ENCODE data around the gene MYO15A.
A peak's percentile ranks its signal among the peaks of the same experiment; 100 is the strongest.
"Not testable (repeated sequence)": the region's sequence is repeated elsewhere in the genome, so short reads cannot be mapped to it uniquely, and the experiment has no call there.

The MYO15A gene

DNA sequence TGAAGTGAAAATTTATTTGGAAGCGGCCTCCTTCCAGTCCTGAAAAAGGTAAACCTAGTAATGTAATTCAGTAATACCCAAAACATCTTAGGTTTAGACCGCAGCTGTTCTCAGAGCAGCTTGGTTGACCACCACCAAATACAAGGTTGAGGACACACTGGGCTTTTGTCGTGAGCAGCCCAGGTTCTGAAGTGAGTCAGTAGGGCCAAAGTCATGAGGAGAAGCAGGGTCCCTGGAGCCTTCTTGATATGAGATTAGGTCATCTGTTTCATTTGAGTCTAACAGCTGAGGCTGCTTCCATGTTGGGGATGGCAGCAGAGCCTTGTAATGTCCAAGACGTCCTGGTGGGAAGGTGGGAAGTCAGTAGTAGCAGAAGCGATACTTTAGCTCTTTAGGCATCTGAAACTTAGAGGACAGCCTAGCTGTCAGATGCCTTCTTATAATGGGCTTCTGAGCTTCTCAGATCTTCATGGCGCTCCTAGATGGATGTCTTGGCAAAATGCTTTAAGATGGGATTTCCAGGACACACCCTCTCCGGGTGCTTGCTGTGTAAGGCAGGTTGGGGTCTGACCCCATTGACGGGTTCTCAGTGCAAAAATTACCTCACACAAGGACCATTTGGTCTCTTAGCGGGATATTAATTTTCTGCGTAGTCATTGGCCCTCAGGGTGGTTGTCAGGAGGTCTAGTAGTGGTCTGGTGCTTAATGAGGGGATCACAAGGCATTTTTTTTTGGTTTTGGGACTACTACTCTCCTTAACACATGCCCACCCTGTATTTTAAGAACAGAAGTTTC lies 77.5 kb downstream of the MYO15A start:
- DNase-seq: no peak

DNA sequence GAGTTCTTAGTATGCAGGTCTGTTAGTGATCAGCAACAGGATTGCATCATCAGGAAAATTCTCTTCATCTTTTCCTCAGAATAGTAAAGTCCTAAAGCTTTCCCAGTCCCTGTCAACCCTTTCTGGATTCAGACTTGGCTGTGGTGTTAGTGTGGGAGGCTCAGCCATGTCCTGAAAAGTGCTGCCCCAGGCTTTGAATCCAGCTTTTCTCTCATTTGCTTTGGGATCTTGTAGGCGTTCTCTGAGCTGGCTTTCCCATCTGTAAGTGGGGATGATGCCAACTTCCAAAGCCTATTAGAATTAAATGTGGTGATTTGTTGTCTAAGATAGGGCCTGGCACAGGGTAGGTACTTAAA lies 78.0 kb downstream of the MYO15A start:
- DNase-seq: no peak

DNA sequence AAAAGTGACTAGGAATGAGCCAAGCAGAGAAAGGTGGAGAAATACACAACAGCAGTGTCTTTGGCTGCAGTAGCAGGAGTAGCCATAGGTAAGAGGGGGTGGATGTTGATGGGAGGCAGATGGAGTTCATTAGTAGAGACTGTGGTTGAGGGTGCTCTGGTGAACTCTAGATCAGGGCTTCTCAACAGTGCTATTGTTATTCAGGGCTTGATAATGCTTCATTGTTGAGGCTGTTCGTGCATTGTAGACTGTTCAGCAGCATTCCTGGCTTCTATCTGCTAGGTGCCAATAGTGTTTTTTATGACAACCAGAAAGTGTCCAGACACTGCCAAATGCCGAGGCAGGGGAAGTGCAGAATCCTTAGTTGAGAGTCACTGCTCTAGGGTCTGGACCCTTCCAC lies 78.7 kb downstream of the MYO15A start:
- DNase-seq: no peak

DNA sequence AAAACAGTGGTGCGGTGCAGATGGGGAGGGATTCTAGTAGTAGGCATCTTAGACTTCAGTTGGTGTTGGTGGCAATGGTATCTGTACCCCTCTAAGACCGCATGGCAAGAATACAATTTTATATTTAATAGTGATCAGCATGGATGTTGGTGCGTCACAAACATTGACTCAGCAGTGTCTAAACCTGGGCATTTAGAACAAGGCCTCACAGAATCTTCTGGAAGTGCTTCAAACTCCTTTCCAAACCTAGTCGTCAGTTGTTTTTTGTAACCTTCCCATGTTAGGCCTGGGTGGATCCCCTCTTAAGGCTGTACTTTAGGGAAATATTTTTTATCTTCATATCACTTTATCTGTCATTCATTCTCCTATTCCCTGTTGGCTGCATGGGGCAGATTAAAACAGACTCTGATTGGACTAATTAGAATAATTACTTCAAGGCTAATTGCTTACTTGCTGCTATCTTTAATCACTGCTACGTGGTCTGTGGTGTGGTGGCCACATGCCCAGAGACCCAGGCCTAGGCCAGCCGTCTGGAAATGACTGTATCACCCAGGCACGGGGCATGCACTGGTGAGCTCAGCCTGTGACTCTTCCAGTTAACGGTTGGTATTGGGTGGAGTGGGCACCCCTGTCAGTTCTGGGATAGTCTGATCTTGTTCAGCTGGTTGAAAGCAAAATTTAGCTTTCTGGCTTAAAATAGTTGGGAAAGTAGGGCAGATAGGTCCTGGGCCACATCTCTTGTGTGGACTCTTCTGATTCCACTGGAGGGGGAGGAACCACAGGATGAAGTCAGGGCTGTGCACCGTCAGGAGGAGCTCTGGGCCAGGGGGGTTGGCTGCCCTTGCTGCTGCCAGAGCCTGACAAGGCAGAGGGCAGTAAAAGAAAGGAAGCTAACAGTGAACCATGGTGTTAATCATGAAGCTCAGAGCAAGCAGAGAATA lies 79.5 kb downstream of the MYO15A start:
- DNase-seq: no peak

DNA sequence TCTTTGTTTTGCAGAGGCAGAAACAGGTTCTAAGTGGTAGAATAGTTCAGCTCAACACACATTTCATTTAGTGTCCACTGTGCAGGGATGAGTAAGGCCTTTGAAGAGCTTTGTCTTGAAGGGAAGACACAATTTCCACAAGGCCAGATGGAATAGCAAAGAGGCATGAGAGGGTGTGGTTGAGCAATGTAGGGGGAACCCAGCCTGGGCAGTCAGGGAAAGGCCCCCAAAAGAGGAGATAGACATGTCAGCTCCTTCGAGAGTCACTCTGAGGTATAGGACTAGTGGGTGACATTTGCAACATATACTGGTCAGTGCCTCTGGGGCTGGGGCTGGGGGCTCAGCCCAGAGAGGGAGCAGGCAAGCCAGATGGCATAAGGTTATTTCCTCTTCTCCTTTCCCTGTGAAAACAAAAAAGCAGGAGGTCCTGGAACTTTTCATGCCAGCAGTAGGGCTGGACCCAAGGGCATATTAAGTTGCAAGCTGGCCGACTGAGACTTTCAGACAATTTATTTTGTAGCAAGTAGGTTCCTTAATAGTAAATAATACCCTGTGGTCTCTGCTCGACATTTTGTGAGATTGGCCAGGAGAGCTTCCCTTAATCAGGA lies 82.2 kb downstream of the MYO15A start:
- DNase-seq: no peak

DNA sequence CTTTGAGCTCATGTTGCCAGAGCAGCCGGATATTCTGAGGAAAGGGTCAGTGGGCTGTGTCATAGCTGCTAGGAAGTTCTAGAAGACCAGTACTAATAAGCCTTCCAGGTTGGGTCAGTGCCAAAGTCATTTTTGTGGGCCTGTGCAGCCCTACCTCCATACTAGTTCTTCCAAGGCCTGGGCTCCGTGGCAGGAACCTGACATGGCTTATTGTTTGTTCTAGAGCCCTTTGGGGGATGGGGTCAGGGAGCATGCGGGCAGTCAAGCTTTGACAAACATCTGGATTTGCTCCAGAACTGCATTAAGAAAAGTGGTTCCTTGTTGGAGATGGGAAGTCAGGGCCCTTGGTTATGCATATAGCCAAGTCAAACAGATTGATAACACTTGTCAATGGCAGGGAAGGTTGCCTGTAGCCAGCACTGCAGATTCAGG lies 82.7 kb downstream of the MYO15A start:
- no peak for DNase-seq

DNA sequence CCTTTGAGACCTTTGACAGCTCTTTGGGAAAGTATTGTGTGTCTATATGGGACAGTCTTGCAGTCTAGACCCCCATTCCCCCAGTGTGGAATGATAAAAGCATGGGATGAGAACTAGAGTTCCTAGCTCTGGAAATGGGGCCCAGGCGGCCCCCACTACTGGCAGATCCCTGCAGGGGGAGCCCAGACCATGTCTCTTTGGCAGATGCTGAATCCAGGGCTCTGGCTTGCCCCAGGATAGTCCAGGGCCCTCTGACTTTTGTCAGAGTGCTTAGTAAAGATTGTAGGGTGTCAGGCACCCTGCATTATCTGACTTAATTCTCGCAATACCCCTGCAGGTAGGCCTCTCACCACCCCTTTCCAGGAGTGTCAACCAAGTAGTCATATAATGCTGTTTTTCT lies 83.4 kb downstream of the MYO15A start:
- DNase-seq: no peak

DNA sequence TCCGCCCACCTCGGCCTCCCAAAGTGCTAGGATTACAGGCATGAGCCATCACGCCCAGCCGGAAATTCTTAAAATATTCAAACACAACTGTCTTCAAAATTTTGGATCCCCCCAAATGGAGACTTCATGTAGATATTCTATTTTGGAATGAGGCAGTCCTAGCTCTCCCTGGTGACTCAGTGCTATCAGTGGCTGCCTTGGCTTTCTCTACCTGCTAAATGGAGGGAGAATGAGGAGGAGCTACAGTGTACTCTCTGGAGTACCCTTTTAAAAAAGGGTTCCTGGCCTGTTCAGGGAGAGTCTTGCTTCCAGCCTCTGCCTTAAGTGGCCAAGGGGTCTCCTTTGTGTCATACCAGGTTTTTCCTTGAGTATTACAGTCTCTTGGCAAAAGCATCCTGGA lies 85.8 kb downstream of the MYO15A start:
- DNase-seq: no peak

DNA sequence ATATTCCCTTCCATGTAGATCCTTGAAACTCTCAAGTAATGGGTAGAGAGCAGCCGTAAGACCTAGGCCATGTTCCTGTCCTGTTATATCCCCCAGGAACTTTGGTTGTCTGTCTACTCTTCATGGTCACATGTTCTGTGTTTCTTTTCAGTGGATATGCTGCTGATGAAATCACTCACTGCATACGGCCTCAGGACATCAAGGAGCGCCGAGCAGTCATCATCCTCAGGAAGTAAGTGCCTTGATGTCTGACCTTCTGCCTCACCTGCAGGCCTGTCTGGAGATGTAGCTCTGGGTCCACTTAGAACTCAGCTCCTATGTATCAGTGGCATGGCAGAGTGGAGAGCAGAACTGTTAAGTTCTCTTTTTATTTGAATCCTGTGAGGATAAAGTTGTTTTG lies 86.2 kb downstream of the MYO15A start:
- DNase-seq: no peak

DNA sequence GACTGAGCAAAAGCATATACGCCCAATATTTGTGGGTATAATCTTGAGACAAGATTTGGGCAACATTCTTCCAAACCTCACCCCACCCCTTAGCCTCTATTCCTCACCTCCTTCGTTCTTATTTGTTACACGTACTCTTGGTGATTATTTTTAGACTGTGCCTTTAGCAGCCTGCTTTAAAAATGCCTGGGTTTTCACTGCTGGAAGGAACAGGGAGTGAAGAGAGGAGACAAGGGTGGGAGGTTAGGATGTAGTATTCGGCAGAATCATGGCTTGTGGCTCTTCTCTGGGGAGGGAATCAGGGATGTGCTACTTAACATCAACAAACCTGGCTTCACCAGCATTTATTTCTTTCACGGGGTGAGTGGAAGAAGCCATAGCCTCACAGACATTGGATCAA lies 86.7 kb downstream of the MYO15A start:
- DNase-seq: no peak

DNA sequence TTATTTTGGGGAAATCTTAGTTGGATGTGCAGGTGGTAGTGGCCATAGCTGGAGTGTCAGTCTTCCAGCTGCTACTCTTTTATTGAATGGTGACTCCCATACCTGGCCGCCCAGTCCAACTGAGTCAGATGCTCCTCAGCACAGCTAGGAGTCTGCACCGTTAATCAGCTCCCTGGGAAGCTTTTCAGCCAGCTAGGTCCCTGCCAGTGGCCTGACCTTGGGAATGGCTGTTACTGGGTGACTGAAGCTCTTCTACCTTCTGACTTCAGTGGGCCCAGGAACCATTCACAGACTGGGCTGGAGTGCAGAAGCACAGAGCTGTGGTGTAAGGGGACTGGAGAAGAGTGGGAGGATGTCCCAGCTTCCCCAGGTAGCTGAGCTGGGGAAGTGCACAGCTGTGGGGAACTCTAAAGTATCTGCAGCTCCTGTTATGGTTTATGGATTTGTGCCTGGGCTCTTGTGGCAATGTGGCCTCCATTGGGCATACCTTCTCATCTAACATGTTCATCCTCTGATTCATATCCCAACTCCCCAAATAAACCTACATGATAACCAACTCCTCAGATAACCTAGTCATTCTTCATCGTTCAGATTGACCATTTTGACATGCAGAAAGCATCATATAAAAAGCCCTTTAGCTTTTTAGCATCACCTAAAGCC lies 89.1 kb downstream of the MYO15A start:
- DNase-seq: no peak

DNA sequence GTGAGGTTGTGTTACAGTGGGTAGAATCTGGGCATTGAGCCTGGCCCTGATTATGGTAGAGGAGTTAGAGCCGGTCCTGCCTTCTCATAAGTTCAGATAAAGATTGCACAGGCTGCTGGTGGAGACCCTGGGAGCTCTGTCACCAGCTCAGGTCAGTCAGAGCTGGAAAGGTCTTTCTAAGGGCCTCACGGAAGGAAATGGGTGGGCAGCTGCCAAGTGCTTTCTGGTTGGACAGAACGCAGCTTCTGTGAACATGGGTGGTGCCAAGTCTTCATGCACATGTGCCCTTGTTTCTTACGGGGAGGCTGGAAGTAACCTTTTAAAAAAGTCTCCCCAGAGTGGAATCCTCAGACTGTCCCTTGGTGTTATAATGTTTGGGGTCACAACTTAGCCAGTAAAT lies 90.0 kb downstream of the MYO15A start:
- DNase-seq: no peak

DNA sequence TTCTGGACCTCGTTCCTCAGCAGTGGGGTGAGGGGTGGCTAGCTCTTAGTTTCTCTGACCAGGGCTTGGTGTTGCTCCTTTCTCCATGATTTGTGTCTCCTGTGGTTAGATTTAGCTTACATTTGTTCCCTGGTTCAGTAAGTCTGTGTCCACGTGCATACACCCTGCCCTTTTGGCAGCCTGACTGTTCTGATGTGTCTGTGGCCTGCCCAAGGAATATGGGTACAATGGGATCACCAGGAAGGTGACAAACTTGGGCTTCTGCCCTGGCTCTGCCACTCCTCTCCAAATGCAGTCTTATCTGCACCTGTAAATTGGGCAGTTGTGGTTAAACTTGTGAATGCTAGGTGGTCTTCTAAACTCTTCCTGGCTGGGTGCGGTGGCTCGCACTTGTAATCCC lies 92.6 kb downstream of the MYO15A start:
- DNase-seq: no peak

DNA sequence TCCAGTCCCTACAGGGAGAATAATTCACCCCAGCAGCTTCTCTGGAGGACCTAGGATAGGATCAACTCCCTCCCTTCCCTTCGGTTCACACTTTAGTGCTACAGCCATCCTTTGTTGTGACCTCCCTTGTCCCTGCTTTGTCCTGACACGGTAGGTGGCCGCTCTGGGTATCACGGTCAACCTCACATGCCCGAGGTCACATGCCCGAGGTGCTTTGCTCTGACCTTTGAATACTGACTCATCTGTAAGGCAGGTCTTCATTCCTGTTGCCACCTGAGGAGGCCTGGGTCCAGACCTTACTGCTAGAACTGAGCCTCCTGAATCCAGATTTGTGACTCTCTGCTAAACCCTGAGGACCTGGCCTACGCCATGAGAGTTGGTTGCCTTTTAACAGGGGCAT lies 94.8 kb downstream of the MYO15A start:
- no peak for DNase-seq

DNA sequence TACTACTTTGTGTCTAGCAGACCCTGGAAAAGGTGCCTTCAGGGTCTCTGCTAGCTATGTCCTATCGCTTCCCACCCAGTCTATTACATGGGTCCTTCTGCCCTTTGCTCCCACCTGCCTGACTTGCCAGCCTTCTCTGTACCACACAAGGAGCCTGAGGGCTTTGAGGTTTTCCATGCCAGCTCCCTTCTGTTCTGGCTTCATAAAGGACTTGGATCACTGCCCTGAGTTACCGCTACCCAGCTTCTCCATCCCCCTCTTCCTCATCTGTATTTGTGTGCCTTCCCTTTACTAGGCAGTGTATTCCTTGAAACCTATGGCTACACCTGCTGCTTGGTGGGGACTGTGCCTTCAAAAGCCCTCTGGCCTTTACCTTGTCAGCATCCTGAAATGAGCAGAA lies 97.3 kb downstream of the MYO15A start:
- no peak for DNase-seq

DNA sequence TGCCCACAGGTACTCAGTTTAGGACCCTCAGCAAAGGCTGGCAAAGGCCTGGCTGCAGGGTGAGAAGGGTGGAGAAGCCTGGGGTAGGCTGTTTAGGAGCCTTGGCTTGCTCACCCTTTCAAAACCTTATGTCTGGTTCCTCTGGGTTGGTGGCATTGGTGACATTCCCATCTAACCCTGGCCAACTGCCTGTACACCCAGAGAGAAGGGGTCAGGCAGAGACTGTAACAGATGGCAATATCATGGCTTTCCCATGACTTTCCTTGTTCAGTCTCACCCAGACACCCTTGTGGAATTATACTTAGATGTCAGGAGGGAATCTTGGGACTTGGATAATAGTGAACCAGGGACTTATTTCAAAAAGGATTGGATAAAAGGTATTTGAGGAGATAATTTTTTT lies 98.4 kb downstream of the MYO15A start:
- no peak for DNase-seq

DNA sequence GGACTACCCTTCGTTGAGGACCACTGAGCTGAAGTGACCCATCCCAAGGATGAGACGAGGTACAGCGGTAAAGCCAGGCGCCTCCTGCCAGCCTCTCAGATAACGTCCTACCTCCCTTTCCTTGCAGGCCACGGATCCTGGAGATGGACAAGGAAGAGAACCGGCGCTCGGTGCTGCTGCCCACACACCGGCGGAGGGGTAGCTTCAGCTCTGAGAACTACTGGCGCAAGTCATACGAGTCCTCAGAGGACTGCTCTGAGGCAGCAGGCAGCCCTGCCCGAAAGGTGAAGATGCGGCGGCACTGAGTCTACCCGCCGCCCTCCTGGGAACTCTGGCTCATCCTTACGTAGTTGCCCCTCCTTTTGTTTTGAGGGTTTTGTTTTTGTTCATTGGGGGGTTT lies 99.5 kb downstream of the MYO15A start:
- no peak for DNase-seq

DNA sequence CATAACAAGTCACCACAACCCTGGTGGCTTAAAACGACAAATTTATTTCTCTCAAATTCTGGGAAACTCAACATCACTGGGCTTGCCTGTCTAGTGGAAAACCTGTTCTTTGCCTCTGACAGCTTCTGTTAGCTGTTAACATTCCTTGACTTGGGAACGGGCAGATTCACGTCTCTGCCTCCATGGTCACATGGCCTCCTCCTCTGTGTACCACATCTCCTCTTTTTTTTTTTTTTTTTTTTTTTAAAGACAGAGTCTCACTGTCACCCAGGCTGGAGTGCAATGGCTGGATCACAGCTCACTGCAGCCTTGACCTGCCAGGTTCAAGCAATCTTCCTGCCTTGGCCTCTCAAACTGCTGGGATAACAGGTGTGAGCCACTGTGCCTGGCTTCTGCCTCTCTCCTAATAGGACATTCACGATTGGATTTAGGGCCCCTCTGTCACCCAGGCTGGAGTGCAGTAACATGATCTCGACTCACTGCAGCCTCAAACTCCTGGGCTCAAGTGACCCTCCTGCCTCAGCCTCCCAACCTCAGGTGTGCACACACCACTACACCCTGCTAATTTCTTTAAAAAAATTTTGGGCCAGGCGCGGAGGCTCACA lies 105.2 kb downstream of the MYO15A start:
- no peak for DNase-seq

DNA sequence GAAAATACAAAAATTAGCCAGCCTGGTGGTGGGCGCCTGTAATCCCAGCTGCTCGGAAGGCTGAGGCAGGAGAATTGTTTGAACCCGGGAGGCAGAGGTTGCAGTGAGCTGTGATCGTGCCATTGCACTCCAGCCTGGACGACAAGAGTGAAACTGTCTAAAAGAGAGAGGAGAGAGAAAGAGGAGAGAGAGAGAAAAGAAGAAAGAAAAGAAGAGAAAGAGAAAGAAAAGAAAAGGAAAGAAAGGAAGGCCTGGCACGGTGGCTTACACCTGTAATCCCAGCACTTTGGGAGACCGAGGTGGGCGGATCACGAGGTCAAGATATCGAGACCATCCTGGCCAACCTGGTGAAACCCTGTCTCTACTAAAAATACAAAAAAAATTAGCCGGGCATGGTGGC lies 108.3 kb downstream of the MYO15A start:
- not testable (repeated sequence) for DNase-seq

DNA sequence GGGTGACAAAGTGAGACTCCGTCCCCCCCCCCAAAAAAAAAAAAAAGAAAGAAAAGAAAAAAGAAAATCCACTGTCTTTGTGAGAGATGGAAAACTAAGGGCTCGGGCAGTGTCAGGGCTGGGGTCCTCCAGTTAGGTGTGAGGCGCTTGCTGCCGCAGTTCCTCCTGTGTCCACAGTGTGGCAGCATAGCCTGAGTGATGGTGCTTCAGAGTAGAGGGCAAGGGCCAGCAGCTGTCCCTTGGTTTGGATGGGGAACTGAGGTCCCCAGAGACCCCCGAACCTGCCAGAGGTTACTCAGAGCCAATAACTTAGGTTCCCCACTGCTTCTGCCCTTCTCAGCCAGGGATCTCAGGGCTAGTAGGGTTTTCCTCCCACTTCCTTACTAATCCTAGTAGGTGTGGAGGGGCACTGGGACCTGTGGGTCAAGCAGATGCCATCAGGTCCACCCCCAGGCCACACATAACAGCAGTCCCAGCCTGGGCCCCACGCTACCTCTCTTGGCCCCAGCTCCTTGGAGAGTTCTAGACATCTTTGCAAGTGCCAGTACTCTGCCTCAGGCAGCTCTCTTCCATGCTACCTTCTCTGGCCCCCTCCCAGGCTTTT lies 109.0 kb downstream of the MYO15A start:
- peak; percentile 58 for DNase-seq

DNA sequence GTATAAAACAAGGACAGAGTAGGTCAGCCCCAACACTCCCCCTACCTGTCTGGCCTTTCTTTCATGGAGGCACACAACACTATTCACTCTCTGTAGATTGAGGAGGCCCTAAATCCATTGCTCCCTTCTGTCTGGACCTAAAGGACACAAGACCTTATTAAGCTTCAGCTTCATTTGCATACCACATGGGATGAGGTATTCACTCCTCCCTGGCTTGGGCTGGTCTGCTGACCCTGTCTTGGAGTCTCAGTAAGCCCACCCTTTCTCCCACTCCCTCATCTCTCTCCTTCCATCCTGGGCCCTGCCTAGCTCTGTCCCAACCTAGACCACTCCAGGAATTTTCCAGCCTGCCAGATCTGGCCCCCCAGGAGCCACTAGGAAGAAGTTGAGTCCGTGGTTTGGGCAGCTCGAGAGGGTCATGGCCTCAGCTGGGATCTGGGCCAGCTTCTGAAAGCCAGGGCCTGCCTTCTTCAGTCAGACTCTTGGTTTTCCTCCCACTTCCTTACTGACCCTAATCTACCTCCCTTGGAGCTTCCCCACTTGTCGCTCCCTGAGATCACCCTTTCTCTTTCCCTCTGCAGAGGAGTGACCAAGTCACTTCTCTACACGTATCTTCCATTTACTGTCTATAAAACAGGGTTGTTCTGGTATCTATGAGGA lies 110.3 kb downstream of the MYO15A start:
- DNase-seq: no peak

DNA sequence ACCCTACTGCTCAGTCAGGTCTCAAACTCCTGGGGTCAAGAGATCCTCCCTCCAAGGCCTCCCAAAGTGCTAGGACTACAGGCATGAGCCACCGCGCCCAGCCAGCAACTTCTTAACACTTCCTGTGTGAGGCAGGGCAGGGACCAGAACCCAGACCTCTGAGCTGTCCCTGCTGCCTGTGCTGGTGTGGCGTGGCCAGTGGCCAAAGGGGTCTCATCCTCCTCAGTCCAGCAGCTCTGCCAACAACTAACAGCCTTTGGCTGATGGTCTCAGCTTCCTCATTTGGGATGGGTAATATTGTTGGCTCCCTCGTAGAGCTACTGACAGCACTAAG lies 115.5 kb downstream of the MYO15A start:
- DNase-seq: no peak

All from NCI-H1105 treated with DMSO at 0.1 percent for 48 hours (cell line).